Testis (tissue), 3 donors: ENCODE data around the gene RHOF. TPM values are rescaled to one million over a fixed set of nuclear protein-coding genes. Genes with fewer than 3 reads are reported as not detected.

Experiments
- DNase-seq: peaks from one replicate; pipeline ENCODE4 v3.0.0-alpha.2; 2019
- H3K27ac ChIP-seq, 2 donors: fragments of 200-600 bp; sonication (generic); one replicate each; pipeline ENCODE4 v1.5.1; 2019
- H3K27me3 ChIP-seq: fragments of 200-600 bp; sonication (generic); one replicate; pipeline ENCODE4 v1.5.1; 2019
- H3K36me3 ChIP-seq: fragments of 200-600 bp; sonication (generic); one replicate; pipeline ENCODE4 v1.5.1; 2017; ENCODE audit warnings: low read depth; ENCODE audit errors: missing control alignments
- H3K4me1 ChIP-seq: fragments of 200-600 bp; sonication (generic); one replicate; pipeline ENCODE4 v1.5.1; 2019
- H3K4me3 ChIP-seq, 2 donors: fragments of 200-600 bp; sonication (generic); one replicate each; pipeline ENCODE4 v1.5.1; 2017 to 2019
- H3K9me3 ChIP-seq: fragments of 200-600 bp; sonication (generic); one replicate; pipeline ENCODE4 v1.5.1; 2017
- CTCF ChIP-seq, 3 experiments: fragments of 450-650 bp in 2 of 3; fragments of 200-600 bp in 1 of 3; sonication (generic) in 1 of 3; IDR thresholded peaks; one replicate each; pipeline ENCODE4 v1.5.1; 2016 to 2019; ENCODE audit warnings: antibody characterized with exemption in 3 of 3, mild to moderate bottlenecking in 2 of 3, moderate library complexity in 1 of 3
- POLR2A ChIP-seq: fragments of 450-650 bp; IDR thresholded peaks from one replicate; pipeline ENCODE4 v1.6.1; 2017; ENCODE audit warnings: antibody characterized with exemption, mild to moderate bottlenecking, moderate library complexity
- WGBS, 2 donors: methylation state at CpG; one replicate each; pipeline ENCODE4 v1.1.5; 2018; 5-methylcytosine and 5-hydroxymethylcytosine counted together
- intact Hi-C: fragments of 100-400 bp; cut with DNase I; formaldehyde crosslinking; loops from one replicate; pipeline ENCODE4 v1.15.1; 2023; ENCODE audit warnings: low total_unique reads
- polyA plus RNA-seq: library from polyadenylated mRNA; stranded (reverse); fragments of 350-450 nt; fragmentation: Illumina TruSeq; extraction: RNeasy Lipid Tissue Mini Kit (QIAGEN cat#74804); gene quantifications from one replicate; pipeline ENCODE4 v1.2.3, GENCODE V29; 2014; ENCODE audit warnings: low read depth, low replicate concordance; ENCODE audit not compliant: insufficient read depth
- total RNA-seq, 2 donors: library from RNA; depleted of rRNA; stranded (reverse); fragments of >200 nt; gene quantifications; one replicate each; pipeline ENCODE4 v1.2.3, GENCODE V29; 2016

RHOF gene
- total and polyA plus RNA-seq, 3 donors from 2014 or later = 16.9 to 20.5 (median 18.0) TPM

GRCh38 chr12:121784460-121784859, 9.0 kb downstream of the RHOF start:
- H3K27ac ChIP-seq = no peak overlapping the region
- TF ChIP-seq CTCF (IDR thresholded peaks at IDR 0.05) (no peak), POLR2A (no peak)
- H3K9me3 ChIP-seq = no peaks in the 10 kb centered on the region
- H3K27me3 ChIP-seq = no peaks in the 10 kb centered on the region
- no peaks in the 10 kb centered on the region for H3K36me3 ChIP-seq
- intact Hi-C loops = no loop called here
- peaks cover 17% of the 10 kb centered on the region for H3K4me1 ChIP-seq
- 49 to 52% methylated on average over 6 of the region's 6 CpGs for WGBS, 2 donors
- no peak for DNase-seq
- H3K4me3 ChIP-seq = no peak overlapping the region

- Histone ChIP-seq H3K27me3 (no peaks in the 10 kb centered on the region), H3K4me3 (no peak overlapping the region), H3K27ac (no peak overlapping the region), H3K36me3 (no peaks in the 10 kb centered on the region), H3K4me1 (peaks cover 17% of the 10 kb centered on the region), H3K9me3 (no peaks in the 10 kb centered on the region)
- TF ChIP-seq POLR2A (no peak), CTCF (IDR thresholded peaks at IDR 0.05) (no peak)
- WGBS, 2 donors = 87 to 89% methylated on average over 6 of the region's 6 CpGs
- no peak for DNase-seq
- intact Hi-C loops = no loop called here
These were observed 9.7 kb downstream of the RHOF start for GRCh38 chr12:121783766-121784165.

GRCh38 chr12:121781998-121782979, 11.2 kb downstream of the RHOF start:
- H3K36me3 ChIP-seq = no peaks in the 10 kb centered on the region

GRCh38 chr12:121781484-121781997, 11.9 kb downstream of the RHOF start:
- TF ChIP-seq CTCF (IDR thresholded peaks at IDR 0.05) (peak in 1 of 3 experiments; percentile 12), POLR2A (no peak)
- 45 to 48% methylated on average over 8 to 12 of the region's 12 CpGs for WGBS, 2 donors
- Histone ChIP-seq H3K27me3 (no peaks in the 10 kb centered on the region), H3K4me1 (peaks cover 17% of the 10 kb centered on the region), H3K27ac (peak overlapping the region; percentile 52 to 66), H3K4me3 (no peak overlapping the region), H3K36me3 (no peaks in the 10 kb centered on the region), H3K9me3 (no peaks in the 10 kb centered on the region)
- intact Hi-C loops = no loop called here
- no peak for DNase-seq

More at GRCh38 chr12:121781998-121782979, 11.2 kb downstream of the RHOF start:
- TF ChIP-seq POLR2A (no peak), CTCF (IDR thresholded peaks at IDR 0.05) (no peak)
- no peak for DNase-seq
- no peaks in the 10 kb centered on the region for H3K9me3 ChIP-seq
- H3K27ac ChIP-seq = peak overlapping the region; percentile 52 to 66
- no peaks in the 10 kb centered on the region for H3K27me3 ChIP-seq
- H3K4me1 ChIP-seq = peaks cover 17% of the 10 kb centered on the region
- H3K4me3 ChIP-seq = no peak overlapping the region
- intact Hi-C loops = no loop called here
- 33 to 53% methylated on average over 14 of the region's 14 CpGs for WGBS, 2 donors
